Stimulated activated CD4-positive, alpha-beta T cell treated with anti-CD3 and anti-CD28 coated beads, Interleukin-15, amount 100 ng/mL, for 24 hours (primary cell): ENCODE measurements around the gene ARHGAP4.

Experiments used
- DNase-seq: peaks from one replicate; pipeline ENCODE4 v3.0.0-alpha.2; 2020

Gene ARHGAP4

GRCh38 chrX:153961292-153961691, 35.2 kb upstream of the ARHGAP4 start:
- no peak for DNase-seq

GRCh38 chrX:153960786-153961185, 34.7 kb upstream of the ARHGAP4 start:
- DNase-seq = no peak

DNA sequence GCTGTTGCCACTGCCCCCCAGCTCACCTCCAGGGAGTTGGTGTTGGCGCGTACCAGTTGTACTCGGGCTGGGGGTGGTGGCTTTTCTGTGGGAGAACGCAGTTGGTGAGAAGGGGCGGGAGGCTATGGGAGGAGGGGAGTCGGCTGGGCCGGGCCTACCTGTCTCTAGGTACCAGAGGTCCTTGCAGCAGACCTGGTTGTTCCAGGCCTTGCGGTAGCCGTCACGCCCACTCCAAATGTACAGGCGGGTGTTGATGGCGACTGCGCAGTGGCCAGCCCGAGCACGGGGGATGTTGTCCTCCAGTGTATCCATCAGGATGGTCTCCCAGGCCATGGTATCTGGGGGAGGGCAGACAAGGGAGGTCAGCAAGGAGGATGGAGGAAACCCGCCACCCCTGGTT, 34.0 kb upstream of the ARHGAP4 start:
- no peak for DNase-seq

DNA sequence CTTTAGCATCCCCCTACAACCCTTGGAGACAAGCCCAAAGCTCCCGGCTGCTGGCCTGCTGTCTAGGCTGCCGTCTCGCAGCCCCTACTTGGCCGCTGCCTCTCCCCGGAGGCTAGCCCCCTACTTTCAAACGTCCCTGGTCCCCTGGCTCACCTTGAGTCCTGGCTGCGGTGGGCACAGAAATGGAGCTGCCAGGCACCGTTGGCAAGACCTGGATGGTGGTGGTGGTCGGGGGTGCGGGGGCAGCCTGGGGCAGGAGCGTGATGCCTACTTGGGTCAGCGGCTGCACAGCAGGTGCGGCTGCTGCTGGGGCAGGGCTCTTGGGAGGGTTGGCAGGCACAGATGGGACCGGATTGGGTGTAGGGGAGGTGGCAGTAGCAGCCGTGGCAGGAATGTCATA, 33.6 kb upstream of the ARHGAP4 start:
- no peak for DNase-seq

DNA sequence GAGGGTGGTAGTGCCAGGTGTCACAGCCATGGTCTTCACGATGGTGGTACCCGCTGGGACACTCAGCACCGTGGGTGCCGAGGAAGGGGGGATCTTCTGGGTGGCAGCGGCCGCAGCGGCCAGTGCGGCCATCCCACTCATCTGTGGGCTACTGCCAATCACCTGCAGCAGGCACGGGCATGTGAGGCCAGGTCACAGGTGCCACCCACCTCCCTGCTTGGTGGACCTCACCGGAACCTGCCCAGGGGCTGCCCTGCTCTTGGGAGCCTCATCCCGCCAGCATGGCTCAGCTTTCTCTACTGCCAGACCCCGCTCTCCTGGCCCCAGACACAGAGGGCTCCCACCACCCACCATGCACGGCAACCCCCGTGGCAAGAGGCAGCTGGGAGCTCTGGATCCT, 32.5 kb upstream of the ARHGAP4 start:
- DNase-seq = no peak

- DNase-seq = no peak
Observed at GRCh38 chrX:153957224-153957623, 31.2 kb upstream of the ARHGAP4 start.

- no peak for DNase-seq
Observed at GRCh38 chrX:153956044-153956907, 30.2 kb upstream of the ARHGAP4 start.

- no peak for DNase-seq
Observed at GRCh38 chrX:153955228-153955732, 29.2 kb upstream of the ARHGAP4 start.

DNA sequence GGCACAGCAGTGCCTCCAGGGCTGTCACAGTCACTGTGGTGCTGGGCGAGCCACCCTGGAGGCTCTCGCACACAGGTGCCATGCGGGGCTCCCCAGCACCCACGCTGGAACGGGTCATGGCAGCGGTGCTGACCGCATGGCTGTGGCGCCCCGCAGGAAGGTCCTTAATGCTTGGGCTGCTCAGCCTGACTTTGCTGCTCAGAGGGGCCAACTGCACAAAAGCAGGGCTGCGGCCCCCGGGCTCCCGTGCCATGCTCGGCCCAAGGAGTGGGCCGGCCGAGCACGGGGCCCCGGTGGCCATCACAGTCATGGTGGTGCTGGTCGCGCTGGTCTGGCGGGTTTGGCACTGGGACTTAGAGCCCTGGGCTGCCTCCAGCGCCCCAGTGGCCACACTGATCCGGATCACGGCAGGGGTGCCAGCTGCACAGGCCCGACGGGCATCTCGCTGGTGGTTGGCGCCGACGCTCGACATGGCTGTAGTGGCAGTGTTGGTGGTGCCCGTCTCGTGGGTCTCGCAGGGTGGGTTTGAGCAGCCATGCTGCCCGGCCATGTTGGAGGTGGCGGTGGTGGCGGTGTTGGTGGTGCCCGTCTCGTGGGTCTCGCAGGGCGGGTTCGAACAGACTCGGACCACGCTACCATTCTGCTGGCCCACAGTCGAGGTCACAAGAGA, 28.6 kb upstream of the ARHGAP4 start:
- no peak for DNase-seq

GRCh38 chrX:153953892-153954557, 28.0 kb upstream of the ARHGAP4 start:
- DNase-seq = no peak

DNA sequence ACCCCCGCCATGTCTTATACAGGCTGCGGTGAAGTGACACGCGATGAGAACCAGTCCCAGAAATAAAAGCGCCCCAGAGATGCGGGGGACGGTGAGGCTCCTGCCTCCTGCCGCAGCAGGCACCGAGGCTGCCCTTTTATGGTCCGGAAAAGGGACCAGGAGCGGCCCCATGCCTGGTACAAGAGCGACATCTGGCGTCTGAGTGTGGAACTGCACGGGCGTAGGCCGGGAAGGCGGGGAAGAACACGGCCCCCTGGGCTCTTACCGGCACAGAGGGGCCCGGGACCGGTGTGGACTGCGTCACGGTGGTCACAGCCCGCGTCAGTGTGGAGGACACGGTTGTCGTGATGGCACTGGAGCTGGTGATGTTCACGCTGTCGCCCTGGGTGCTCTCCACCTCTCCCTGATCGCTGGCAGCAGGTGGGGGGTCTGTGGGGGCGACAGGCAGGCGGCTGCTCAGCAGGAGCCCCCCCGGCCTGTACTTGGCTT, 27.3 kb upstream of the ARHGAP4 start:
- peak; percentile 79 for DNase-seq

DNA sequence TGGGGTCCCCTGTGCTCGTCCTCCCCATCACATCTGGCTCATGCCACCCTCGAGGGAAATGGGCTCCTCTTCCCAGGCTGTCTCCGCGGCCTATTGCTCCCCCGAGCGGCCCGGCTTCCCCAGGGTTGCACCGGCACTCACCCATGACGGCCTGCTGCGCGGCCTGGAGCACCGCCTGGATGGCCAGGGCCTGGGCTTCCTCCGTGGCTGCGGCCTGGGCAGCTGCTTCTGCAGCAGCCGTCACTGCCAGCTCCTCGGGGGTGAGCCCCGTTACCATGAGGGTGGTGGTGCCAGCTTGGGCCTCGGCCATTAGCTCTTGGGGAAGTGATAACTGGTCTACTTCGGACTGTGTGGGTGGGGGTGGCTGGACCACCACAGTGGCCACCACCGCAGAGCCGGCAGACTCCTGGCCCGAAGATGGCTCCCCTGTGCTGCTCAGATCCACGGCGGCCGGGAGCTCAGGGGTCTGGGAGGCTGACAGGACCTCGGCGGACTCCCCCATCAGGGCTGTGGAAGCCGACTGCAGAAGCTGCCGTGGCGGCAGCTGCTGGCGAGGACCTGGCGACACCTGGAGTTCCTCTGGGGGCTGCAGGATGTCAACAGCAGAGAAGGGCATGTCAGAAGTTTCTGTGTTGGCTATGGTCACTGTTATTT, 26.4 kb upstream of the ARHGAP4 start:
- no peak for DNase-seq

GRCh38 chrX:153951683-153952372, 25.8 kb upstream of the ARHGAP4 start:
- DNase-seq = no peak

- DNase-seq = no peak
Observed at GRCh38 chrX:153950127-153950526, 24.1 kb upstream of the ARHGAP4 start.

GRCh38 chrX:153948847-153949805, 23.1 kb upstream of the ARHGAP4 start:
- no peak for DNase-seq

- no peak for DNase-seq
Observed at GRCh38 chrX:153948002-153948466, 22.0 kb upstream of the ARHGAP4 start.

DNA sequence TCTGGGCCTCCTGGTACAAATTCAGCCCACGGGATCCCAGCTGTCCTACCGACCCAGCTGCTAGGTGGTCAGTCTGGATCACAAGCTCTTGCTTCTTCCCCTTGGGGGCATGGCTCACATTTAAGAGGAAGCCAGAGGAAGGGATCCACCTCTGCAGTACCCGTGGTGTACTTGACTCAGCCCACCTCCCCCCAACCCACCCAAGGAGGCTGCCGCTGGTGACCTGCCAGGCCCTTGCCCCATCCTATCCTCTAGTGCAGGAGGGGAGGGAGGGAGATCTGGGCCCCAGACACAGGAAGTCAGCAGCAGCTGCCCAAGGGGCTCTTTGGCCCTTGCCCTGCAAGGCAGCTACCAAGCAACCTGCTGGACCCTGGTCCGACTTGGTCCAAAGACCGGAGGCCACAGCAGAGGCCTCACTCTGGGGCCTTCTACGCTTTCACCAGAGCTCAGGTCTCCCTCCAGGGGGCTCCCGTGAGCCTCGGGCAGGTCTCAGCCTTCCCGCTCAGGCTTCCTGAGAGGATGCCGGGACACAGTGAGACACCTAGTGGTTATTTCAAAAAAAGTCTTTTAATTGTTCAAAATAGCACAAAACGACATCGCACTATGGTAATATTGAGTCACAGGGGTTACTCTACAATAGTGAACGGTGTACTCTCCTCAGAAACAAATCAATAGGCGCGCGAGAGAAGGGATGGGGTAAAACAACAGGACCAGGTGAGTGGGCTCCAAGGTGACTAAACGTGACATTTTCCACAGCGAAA, 21.1 kb upstream of the ARHGAP4 start:
- DNase-seq = peak; percentile 85

GRCh38 chrX:153945956-153946943, 20.2 kb upstream of the ARHGAP4 start:
- DNase-seq = no peak

GRCh38 chrX:153944800-153945150, 18.7 kb upstream of the ARHGAP4 start:
- DNase-seq = no peak
